Measurements from ENCODE around the gene TARBP1.

The TARBP1 gene

GRCh38 chr1:234369784-234370183 lies 109.2 kb downstream of the TARBP1 start:
- H2BK5ac ChIP-seq (ENCODE audit: low read length) = no peak overlapping the region
- no peak overlapping the region for H3K23ac ChIP-seq (ENCODE audit: low read depth, low read length, poor library complexity)
- no peak overlapping the region for H2BK15ac ChIP-seq (ENCODE audit: low read length)
- no peak overlapping the region for H2BK12ac ChIP-seq (ENCODE audit: low read length)
- H3K36me3 ChIP-seq (replicated peaks in 1 of 2; ENCODE audit: control insufficient read depth in 2 of 2, insufficient read depth in 2 of 2, low read length in 2 of 2) = peaks cover 0 to 4% of the 10 kb centered on the region in 2 donors
- H3K18ac ChIP-seq (ENCODE audit: low read length) = no peak overlapping the region
- no CpG with 5 or more reads among the region's 1 CpG for WGBS, 2 donors (ENCODE audit: extremely low coverage in 2 of 2, insufficient read length in 2 of 2, insufficient replicate concordance in 1 of 2)
- H2AFZ ChIP-seq (ENCODE audit: low read length) = no peak overlapping the region
- H4K8ac ChIP-seq (ENCODE audit: low read depth, low read length) = no peak overlapping the region
- DNase-seq (ENCODE audit: low spot score) = no peak
- no peak overlapping the region for H3K4me3 ChIP-seq (ENCODE audit: low read length in 2 of 2)
- no peaks in the 10 kb centered on the region for H3K79me1 ChIP-seq (ENCODE audit: low read depth, low read length)
- H4K91ac ChIP-seq (ENCODE audit: low read depth, low read length, poor library complexity) = no peak overlapping the region
- no peak overlapping the region for H3K27ac ChIP-seq (replicated peaks; ENCODE audit: low read length)
- no peak overlapping the region for H2BK120ac ChIP-seq (ENCODE audit: low read depth, low read length)
- H3K4me2 ChIP-seq (ENCODE audit: insufficient read depth, low read length, poor library complexity, severe bottlenecking) = no peak overlapping the region
- H3K4ac ChIP-seq (ENCODE audit: low read length) = no peak overlapping the region
- no peak overlapping the region for H3K9ac ChIP-seq (ENCODE audit: low read depth, low read length, poor library complexity)
- no peak overlapping the region for H3K14ac ChIP-seq (ENCODE audit: low read length)
- no peak overlapping the region for H2AK5ac ChIP-seq (ENCODE audit: low read depth, low read length)
- peaks cover 2 to 9% of the 10 kb centered on the region in 2 donors for H3K4me1 ChIP-seq (ENCODE audit: control insufficient read depth in 2 of 2, insufficient read depth in 1 of 2, low read depth in 1 of 2, low read length in 2 of 2)
- H3K9me3 ChIP-seq (replicated peaks in 1 of 2; ENCODE audit: control insufficient read depth in 2 of 2, insufficient read depth in 1 of 2, low read depth in 1 of 2, low read length in 2 of 2) = peaks cover 0 to 2% of the 10 kb centered on the region in 2 donors
- peaks cover 0 to 8% (median 0%) of the 10 kb centered on the region in 3 experiments for H3K27me3 ChIP-seq (ENCODE audit: control insufficient read depth in 3 of 3, insufficient read depth in 3 of 3, low read depth in 1 of 3, low read length in 3 of 3)

- WGBS, 2 donors (ENCODE audit: extremely low coverage in 2 of 2, insufficient read length in 2 of 2, insufficient replicate concordance in 1 of 2) = no CpG with 5 or more reads among the region's 3 CpGs
- Histone ChIP-seq H3K4me1 (ENCODE audit: control insufficient read depth in 2 of 2, insufficient read depth in 1 of 2, low read depth in 1 of 2, low read length in 2 of 2) (peaks cover 0 to 4% of the 10 kb centered on the region in 2 donors), H2BK120ac (ENCODE audit: low read depth, low read length) (no peak overlapping the region)
Observed at GRCh38 chr1:234369033-234369430, 109.9 kb downstream of the TARBP1 start.

GRCh38 chr1:234368320-234369032 lies 110.5 kb downstream of the TARBP1 start:
- no CpG with 5 or more reads among the region's 12 CpGs for WGBS, 2 donors (ENCODE audit: extremely low coverage in 2 of 2, insufficient read length in 2 of 2, insufficient replicate concordance in 1 of 2)
- Histone ChIP-seq H3K27ac (replicated peaks; ENCODE audit: low read length) (no peak overlapping the region), H2BK12ac (ENCODE audit: low read length) (no peak overlapping the region), H2BK120ac (ENCODE audit: low read depth, low read length) (no peak overlapping the region), H3K4ac (ENCODE audit: low read length) (no peak overlapping the region), H3K79me1 (ENCODE audit: low read depth, low read length) (no peaks in the 10 kb centered on the region), H3K4me3 (ENCODE audit: low read length in 2 of 2) (no peak overlapping the region), H3K4me1 (ENCODE audit: control insufficient read depth in 2 of 2, insufficient read depth in 1 of 2, low read depth in 1 of 2, low read length in 2 of 2) (peaks cover 0 to 4% of the 10 kb centered on the region in 2 donors), H3K9ac (ENCODE audit: low read depth, low read length, poor library complexity) (no peak overlapping the region), H3K9me3 (replicated peaks in 1 of 2; ENCODE audit: control insufficient read depth in 2 of 2, insufficient read depth in 1 of 2, low read depth in 1 of 2, low read length in 2 of 2) (peaks cover 0 to 2% of the 10 kb centered on the region in 2 donors), H2BK5ac (ENCODE audit: low read length) (no peak overlapping the region), H3K4me2 (ENCODE audit: insufficient read depth, low read length, poor library complexity, severe bottlenecking) (no peak overlapping the region), H3K18ac (ENCODE audit: low read length) (no peak overlapping the region), H4K91ac (ENCODE audit: low read depth, low read length, poor library complexity) (no peak overlapping the region), H3K36me3 (replicated peaks in 1 of 2; ENCODE audit: control insufficient read depth in 2 of 2, insufficient read depth in 2 of 2, low read length in 2 of 2) (no peaks in the 10 kb centered on the region), H3K27me3 (ENCODE audit: control insufficient read depth in 3 of 3, insufficient read depth in 3 of 3, low read depth in 1 of 3, low read length in 3 of 3) (peaks cover 0 to 8% (median 0%) of the 10 kb centered on the region in 3 experiments), H3K14ac (ENCODE audit: low read length) (no peak overlapping the region), H2AFZ (ENCODE audit: low read length) (peak overlapping the region; percentile 84), H2AK5ac (ENCODE audit: low read depth, low read length) (no peak overlapping the region), H2BK15ac (ENCODE audit: low read length) (no peak overlapping the region), H4K8ac (ENCODE audit: low read depth, low read length) (no peak overlapping the region), H3K23ac (ENCODE audit: low read depth, low read length, poor library complexity) (no peak overlapping the region)
- no peak for DNase-seq (ENCODE audit: low spot score)

More at GRCh38 chr1:234369033-234369430, 109.9 kb downstream of the TARBP1 start:
- H4K91ac ChIP-seq (ENCODE audit: low read depth, low read length, poor library complexity) = no peak overlapping the region
- H3K18ac ChIP-seq (ENCODE audit: low read length) = no peak overlapping the region
- no peak overlapping the region for H3K14ac ChIP-seq (ENCODE audit: low read length)
- no peak overlapping the region for H3K9ac ChIP-seq (ENCODE audit: low read depth, low read length, poor library complexity)
- H3K79me1 ChIP-seq (ENCODE audit: low read depth, low read length) = no peaks in the 10 kb centered on the region
- no peaks in the 10 kb centered on the region for H3K36me3 ChIP-seq (replicated peaks in 1 of 2; ENCODE audit: control insufficient read depth in 2 of 2, insufficient read depth in 2 of 2, low read length in 2 of 2)
- H3K27me3 ChIP-seq (ENCODE audit: control insufficient read depth in 3 of 3, insufficient read depth in 3 of 3, low read depth in 1 of 3, low read length in 3 of 3) = peaks cover 0 to 8% (median 0%) of the 10 kb centered on the region in 3 experiments
- H3K27ac ChIP-seq (replicated peaks; ENCODE audit: low read length) = no peak overlapping the region
- DNase-seq (ENCODE audit: low spot score) = no peak
- H4K8ac ChIP-seq (ENCODE audit: low read depth, low read length) = no peak overlapping the region
- no peak overlapping the region for H3K4me2 ChIP-seq (ENCODE audit: insufficient read depth, low read length, poor library complexity, severe bottlenecking)
- H2BK12ac ChIP-seq (ENCODE audit: low read length) = no peak overlapping the region
- no peak overlapping the region for H2BK5ac ChIP-seq (ENCODE audit: low read length)
- no peak overlapping the region for H2BK15ac ChIP-seq (ENCODE audit: low read length)
- H3K9me3 ChIP-seq (replicated peaks in 1 of 2; ENCODE audit: control insufficient read depth in 2 of 2, insufficient read depth in 1 of 2, low read depth in 1 of 2, low read length in 2 of 2) = peaks cover 0 to 2% of the 10 kb centered on the region in 2 donors
- H3K23ac ChIP-seq (ENCODE audit: low read depth, low read length, poor library complexity) = no peak overlapping the region
- no peak overlapping the region for H2AK5ac ChIP-seq (ENCODE audit: low read depth, low read length)
- no peak overlapping the region for H3K4me3 ChIP-seq (ENCODE audit: low read length in 2 of 2)
- peak overlapping the region; percentile 84 for H2AFZ ChIP-seq (ENCODE audit: low read length)
- no peak overlapping the region for H3K4ac ChIP-seq (ENCODE audit: low read length)

GRCh38 chr1:234362558-234362957 lies 116.4 kb downstream of the TARBP1 start:
- H3K36me3 ChIP-seq (replicated peaks in 1 of 2; ENCODE audit: control insufficient read depth in 2 of 2, insufficient read depth in 2 of 2, low read length in 2 of 2) = no peaks in the 10 kb centered on the region
- no peak overlapping the region for H3K4ac ChIP-seq (ENCODE audit: low read length)
- H3K27me3 ChIP-seq (ENCODE audit: control insufficient read depth in 3 of 3, insufficient read depth in 3 of 3, low read depth in 1 of 3, low read length in 3 of 3) = peaks cover 0 to 3% (median 0%) of the 10 kb centered on the region in 3 experiments
- H3K23ac ChIP-seq (ENCODE audit: low read depth, low read length, poor library complexity) = no peak overlapping the region
- no peak overlapping the region for H3K4me2 ChIP-seq (ENCODE audit: insufficient read depth, low read length, poor library complexity, severe bottlenecking)
- no peak overlapping the region for H2BK15ac ChIP-seq (ENCODE audit: low read length)
- no peaks in the 10 kb centered on the region for H3K79me1 ChIP-seq (ENCODE audit: low read depth, low read length)
- H3K9ac ChIP-seq (ENCODE audit: low read depth, low read length, poor library complexity) = no peak overlapping the region
- no peak for DNase-seq (ENCODE audit: low spot score)
- H3K9me3 ChIP-seq (replicated peaks in 1 of 2; ENCODE audit: control insufficient read depth in 2 of 2, insufficient read depth in 1 of 2, low read depth in 1 of 2, low read length in 2 of 2) = peaks cover 0 to 2% of the 10 kb centered on the region in 2 donors
- WGBS, 2 donors (ENCODE audit: extremely low coverage in 2 of 2, insufficient read length in 2 of 2, insufficient replicate concordance in 1 of 2) = no CpG with 5 or more reads among the region's 2 CpGs
- peaks cover 0 to 6% of the 10 kb centered on the region in 2 donors for H3K4me1 ChIP-seq (ENCODE audit: control insufficient read depth in 2 of 2, insufficient read depth in 1 of 2, low read depth in 1 of 2, low read length in 2 of 2)
- H3K4me3 ChIP-seq (ENCODE audit: low read length in 2 of 2) = no peak overlapping the region
- H3K18ac ChIP-seq (ENCODE audit: low read length) = no peak overlapping the region
- no peak overlapping the region for H2AFZ ChIP-seq (ENCODE audit: low read length)
- H2BK120ac ChIP-seq (ENCODE audit: low read depth, low read length) = no peak overlapping the region
- no peak overlapping the region for H2BK12ac ChIP-seq (ENCODE audit: low read length)
- H4K8ac ChIP-seq (ENCODE audit: low read depth, low read length) = no peak overlapping the region
- no peak overlapping the region for H2AK5ac ChIP-seq (ENCODE audit: low read depth, low read length)
- H3K27ac ChIP-seq (replicated peaks; ENCODE audit: low read length) = no peak overlapping the region
- H3K14ac ChIP-seq (ENCODE audit: low read length) = no peak overlapping the region
- no peak overlapping the region for H4K91ac ChIP-seq (ENCODE audit: low read depth, low read length, poor library complexity)
- no peak overlapping the region for H2BK5ac ChIP-seq (ENCODE audit: low read length)
